A549 (cell line): ENCODE results near the gene APOBR. TPM values are rescaled to one million over a fixed set of nuclear protein-coding genes. Genes with fewer than 3 reads are reported as not detected.
"Not testable (repeated sequence)": the region's sequence is repeated elsewhere in the genome, so short reads cannot be mapped to it uniquely, and the experiment has no call there.

Experiments used
- ATAC-seq, 2 experiments: fragments of 200-7000 bp in 1 of 2; fragments of >200 bp in 1 of 2; cut with Nextera tagmentation in 1 of 2; cut with Tn5 transposase in 1 of 2; 3 replicates each; pipeline versions ENCODE4 v1.8.0 to v1.9.1; 2018 to 2020; ENCODE audit warnings: mild to moderate bottlenecking in 1 of 2, moderate library complexity in 1 of 2
- CTCF ChIA-PET: fragments of 300-600 bp; sonication (Branson Sonifier 250); formaldehyde crosslinking; extraction: SDS; loops from one replicate; lab custom pipeline; 2021; ENCODE audit warnings: antibody characterized with exemption, inconsistent platforms; lab: Yijun Ruan, JAX
- POLR2A ChIA-PET: fragments of 350-600 bp; formaldehyde crosslinking; extraction: SDS; loops from one replicate; lab custom pipeline; 2021; ENCODE audit warnings: antibody characterized with exemption, inconsistent platforms; lab: Yijun Ruan, JAX
- DNase-seq, 2 experiments: peaks; one replicate each; pipeline versions ENCODE4 v3.0.0 to v3.0.0-alpha.2; 2011 to 2016; ENCODE audit warnings: low read depth in 1 of 2, low spot score in 1 of 2
- FAIRE-seq: peaks from 2 replicates; lab custom pipeline; 2011; peaks lifted over from hg19 to GRCh38; lab: Jason Lieb, UNC
- H3K27ac ChIP-seq, 2 experiments: fragments of >200 bp; sonication (Bioruptor Twin); formaldehyde crosslinking; 3 replicates each; pipeline ENCODE4 v1.5.1; 2016 to 2017
- H3K4me1 ChIP-seq: fragments of >200 bp; sonication (Bioruptor Twin); formaldehyde crosslinking; 3 replicates; pipeline ENCODE4 v1.6.1; 2016
- H3K4me2 ChIP-seq: fragments of >200 bp; sonication (Bioruptor Twin); formaldehyde crosslinking; 3 replicates; pipeline ENCODE4 v1.6.1; 2016
- H3K4me3 ChIP-seq: fragments of >200 bp; sonication (Bioruptor Twin); formaldehyde crosslinking; 3 replicates; pipeline ENCODE4 v1.5.1; 2016
- H3K9me3 ChIP-seq: fragments of >200 bp; sonication (Bioruptor Twin); formaldehyde crosslinking; 3 replicates; pipeline ENCODE4 v1.6.1; 2016
- BHLHE40 ChIP-seq: IDR thresholded peaks from 2 replicates; pipeline ENCODE4 v1.6.1; 2012; ENCODE audit warnings: low read depth, low read length, inconsistent platforms
- CBX2 ChIP-seq: fragments of 200-600 bp; sonication (generic); IDR thresholded peaks from 2 replicates; pipeline ENCODE4 v1.6.1; 2016; ENCODE audit warnings: low read depth, mild to moderate bottlenecking, borderline replicate concordance
- EHF ChIP-seq: fragments of 250-450 bp; sonication (Bioruptor Pico); IDR thresholded peaks from 2 replicates; pipeline ENCODE4 v1.5.0; 2020; ENCODE audit warnings: mild to moderate bottlenecking
- FOSL2 ChIP-seq, 2 experiments: fragments of 450-650 bp in 1 of 2; fragments of >200 bp in 1 of 2; sonication (Bioruptor Twin) in 1 of 2; formaldehyde crosslinking; IDR thresholded peaks; 2 replicates each; pipeline versions ENCODE4 v1.5.0 to v1.6.1; 2016 to 2020; ENCODE audit warnings: mild to moderate bottlenecking in 1 of 2, moderate library complexity in 1 of 2
- FOXS1 ChIP-seq: fragments of 250-450 bp; sonication (Bioruptor Pico); IDR thresholded peaks from 2 replicates; pipeline ENCODE4 v1.5.0; 2020; ENCODE audit warnings: mild to moderate bottlenecking, moderate library complexity
- JUN ChIP-seq, 2 experiments: fragments of >200 bp; sonication (Bioruptor Twin); formaldehyde crosslinking; IDR thresholded peaks; 2 replicates in 1 of 2; 3 replicates in 1 of 2; pipeline ENCODE4 v1.6.1; 2016 to 2017
- MAZ ChIP-seq: fragments of 150-350 bp; IDR thresholded peaks from 2 replicates; pipeline ENCODE4 v1.6.1; 2014; ENCODE audit warnings: antibody characterized with exemption, low read depth, low read length, borderline replicate concordance
- NFE2L2 ChIP-seq: fragments of 150-350 bp; conservative IDR thresholded peaks from 2 replicates; pipeline ENCODE4 v1.6.1; 2014; ENCODE audit warnings: low read length
- NR3C1 ChIP-seq: fragments of >200 bp; sonication (Bioruptor Twin); formaldehyde crosslinking; IDR thresholded peaks from 3 replicates; pipeline ENCODE4 v1.6.1; 2017
- PHF8 ChIP-seq: fragments of 200-600 bp; sonication (generic); IDR thresholded peaks from 2 replicates; pipeline ENCODE4 v1.6.1; 2016; ENCODE audit warnings: low read depth, mild to moderate bottlenecking, antibody characterized with exemption, moderate library complexity, borderline replicate concordance
- POLR2A ChIP-seq: IDR thresholded peaks from 2 replicates; pipeline ENCODE4 v1.6.1; 2012; ENCODE audit warnings: mild to moderate bottlenecking, low read length
- POLR2AphosphoS2 ChIP-seq: conservative IDR thresholded peaks from 2 replicates; pipeline ENCODE4 v1.6.1; 2012; ENCODE audit warnings: low read length, improper control_type of control experiment, inconsistent platforms
- RAD21 ChIP-seq, 2 experiments: fragments of >200 bp in 1 of 2; sonication (Bioruptor Twin) in 1 of 2; formaldehyde crosslinking in 1 of 2; IDR thresholded peaks in 1 of 2; conservative IDR thresholded peaks in 1 of 2; 2 replicates in 1 of 2; 3 replicates in 1 of 2; pipeline ENCODE4 v1.6.1; 2012 to 2018; ENCODE audit warnings: inconsistent platforms in 1 of 2
- TFCP2L1 ChIP-seq: fragments of 250-450 bp; sonication (Bioruptor Pico); IDR thresholded peaks from 2 replicates; pipeline ENCODE4 v1.5.0; 2021; ENCODE audit warnings: mild to moderate bottlenecking
- ZFP36 ChIP-seq: fragments of 450-650 bp; IDR thresholded peaks from 2 replicates; pipeline ENCODE4 v1.6.1; 2014; ENCODE audit warnings: borderline replicate concordance; ENCODE audit not compliant: partially characterized antibody
- ZNF302 ChIP-seq: fragments of 250-450 bp; sonication (Bioruptor Pico); IDR thresholded peaks from 2 replicates; pipeline ENCODE4 v1.9.0; 2021; ENCODE audit warnings: inconsistent platforms, mild to moderate bottlenecking, moderate library complexity
- ZSCAN20 ChIP-seq: fragments of 250-450 bp; sonication (Bioruptor Pico); IDR thresholded peaks from 2 replicates; pipeline ENCODE4 v1.8.0; 2022; ENCODE audit warnings: mild to moderate bottlenecking, moderate library complexity
- WGBS: methylation state at CpG from one replicate; pipeline ENCODE4 v1.1.6; 2017; ENCODE audit errors: missing lambda C conversion rate; 5-methylcytosine and 5-hydroxymethylcytosine counted together
- polyA plus RNA-seq, 4 experiments: library from polyadenylated mRNA; depleted of rRNA in 3 of 4; stranded (reverse); fragments of >200 nt; fragmentation: RNase III in 1 of 4; extraction: RNeasy Plus Mini Kit Qiagen cat#74134 plus additional on column Dnase treatment in 1 of 4; gene quantifications; 2 replicates in 3 of 4; 3 replicates in 1 of 4; pipeline ENCODE4 v1.2.3, GENCODE V29; 2011 to 2017
- TF ChIP-seq, protein P1 (sequence below): IDR thresholded peaks from 2 replicates; pipeline ENCODE4 v1.6.1; 2012
- TF ChIP-seq, protein P2 (sequence below): IDR thresholded peaks from 2 replicates; pipeline ENCODE4 v1.6.1; 2012
- TF ChIP-seq, protein P3 (sequence below): fragments of 200-600 bp; sonication (generic); IDR thresholded peaks from 2 replicates; pipeline ENCODE4 v1.6.1; 2016; ENCODE audit warnings: antibody characterized with exemption, mild to moderate bottlenecking, moderate library complexity

The APOBR gene
- polyA plus RNA-seq, 2 of the 4 experiments (the other 2 are of a cell fraction): 0.01 to 0.08 TPM

DNA sequence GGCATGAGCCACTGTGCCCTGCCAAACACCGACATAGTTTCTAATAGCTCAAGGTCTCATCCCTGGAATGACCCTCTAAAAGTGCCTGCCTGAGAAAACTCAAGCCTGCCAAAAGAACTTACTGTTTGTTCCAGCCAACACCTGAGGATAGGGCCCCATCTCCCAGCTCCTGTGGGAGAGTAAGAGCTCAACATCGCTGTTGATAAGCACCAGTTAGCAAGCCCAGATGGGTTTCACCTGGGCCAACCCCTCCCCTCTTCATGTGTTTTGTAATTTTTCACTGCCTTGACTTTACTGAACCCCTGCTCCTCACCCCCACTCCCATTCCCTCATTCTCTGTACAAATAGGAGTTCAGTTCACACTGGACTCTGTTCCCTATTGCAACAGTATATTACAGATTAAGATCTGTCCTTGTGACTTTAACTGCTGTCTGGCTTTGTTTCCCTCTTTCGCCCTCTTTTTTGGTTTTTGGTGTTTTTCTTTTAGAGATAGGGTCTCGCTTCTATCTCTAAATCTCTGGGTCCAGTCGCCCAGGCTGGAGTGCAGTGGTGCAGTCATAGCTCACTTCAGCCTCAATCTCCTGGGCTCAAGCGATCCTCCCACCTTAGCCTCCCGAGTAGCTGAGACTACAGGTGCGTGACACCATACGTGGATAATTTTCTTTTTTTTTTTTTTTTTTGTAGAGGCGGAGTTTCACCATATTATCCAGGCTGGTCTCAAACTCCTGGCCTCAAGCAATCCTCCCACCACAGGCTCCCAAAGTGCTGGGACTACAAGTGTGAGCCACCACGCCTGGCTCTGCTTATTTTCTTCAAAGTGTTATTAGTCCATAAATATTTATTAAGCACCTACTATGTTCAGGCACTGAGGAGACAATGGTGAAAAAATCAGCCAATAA lies 32.0 kb downstream of the APOBR start:
- no peak overlapping the region for H3K4me2 ChIP-seq
- TF ChIP-seq, protein P1, sequence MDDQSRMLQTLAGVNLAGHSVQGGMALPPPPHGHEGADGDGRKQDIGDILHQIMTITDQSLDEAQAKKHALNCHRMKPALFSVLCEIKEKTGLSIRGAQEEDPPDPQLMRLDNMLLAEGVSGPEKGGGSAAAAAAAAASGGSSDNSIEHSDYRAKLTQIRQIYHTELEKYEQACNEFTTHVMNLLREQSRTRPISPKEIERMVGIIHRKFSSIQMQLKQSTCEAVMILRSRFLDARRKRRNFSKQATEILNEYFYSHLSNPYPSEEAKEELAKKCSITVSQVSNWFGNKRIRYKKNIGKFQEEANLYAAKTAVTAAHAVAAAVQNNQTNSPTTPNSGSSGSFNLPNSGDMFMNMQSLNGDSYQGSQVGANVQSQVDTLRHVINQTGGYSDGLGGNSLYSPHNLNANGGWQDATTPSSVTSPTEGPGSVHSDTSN: no peak
- no peak for TF ChIP-seq POLR2AphosphoS2
- no peak for TF ChIP-seq PHF8
- TF ChIP-seq FOSL2 (IDR thresholded peaks at IDR 0.05): no peak
- no peak for TF ChIP-seq FOSL2 (CRISPR knock-in tag; IDR thresholded peaks at IDR 0.05)
- TF ChIP-seq RAD21 (conservative IDR thresholded peaks at IDR 0.05 in 1 of 2, IDR thresholded peaks at IDR 0.05 in 1 of 2): no peak
- TF ChIP-seq POLR2A: no peak
- TF ChIP-seq, protein P2, sequence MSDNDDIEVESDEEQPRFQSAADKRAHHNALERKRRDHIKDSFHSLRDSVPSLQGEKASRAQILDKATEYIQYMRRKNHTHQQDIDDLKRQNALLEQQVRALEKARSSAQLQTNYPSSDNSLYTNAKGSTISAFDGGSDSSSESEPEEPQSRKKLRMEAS: no peak
- ATAC-seq (peak in 1 of 2 experiments; percentile 20; a peak in 2 of 6 replicates), DNase-seq (no peak), FAIRE-seq (no peak)
- ChIA-PET POLR2A (no interaction called here), CTCF (interaction anchor here (1.0 to 1.3 kb wide), 3 partner anchors 8 to 93 kb away, joined by 3 to 4 read pairs (median 3); no protein-coding TSS in a partner anchor)
- peaks cover 18% of the 10 kb centered on the region; the same call in 2 of the 3 replicates for H3K4me1 ChIP-seq
- H3K4me3 ChIP-seq: no peak overlapping the region
- H3K9me3 ChIP-seq: no peaks in the 10 kb centered on the region
- no peak overlapping the region; a peak in 1 of 6 replicates for H3K27ac ChIP-seq
- 86% methylated on average over 11 of the region's 11 CpGs for WGBS

DNA sequence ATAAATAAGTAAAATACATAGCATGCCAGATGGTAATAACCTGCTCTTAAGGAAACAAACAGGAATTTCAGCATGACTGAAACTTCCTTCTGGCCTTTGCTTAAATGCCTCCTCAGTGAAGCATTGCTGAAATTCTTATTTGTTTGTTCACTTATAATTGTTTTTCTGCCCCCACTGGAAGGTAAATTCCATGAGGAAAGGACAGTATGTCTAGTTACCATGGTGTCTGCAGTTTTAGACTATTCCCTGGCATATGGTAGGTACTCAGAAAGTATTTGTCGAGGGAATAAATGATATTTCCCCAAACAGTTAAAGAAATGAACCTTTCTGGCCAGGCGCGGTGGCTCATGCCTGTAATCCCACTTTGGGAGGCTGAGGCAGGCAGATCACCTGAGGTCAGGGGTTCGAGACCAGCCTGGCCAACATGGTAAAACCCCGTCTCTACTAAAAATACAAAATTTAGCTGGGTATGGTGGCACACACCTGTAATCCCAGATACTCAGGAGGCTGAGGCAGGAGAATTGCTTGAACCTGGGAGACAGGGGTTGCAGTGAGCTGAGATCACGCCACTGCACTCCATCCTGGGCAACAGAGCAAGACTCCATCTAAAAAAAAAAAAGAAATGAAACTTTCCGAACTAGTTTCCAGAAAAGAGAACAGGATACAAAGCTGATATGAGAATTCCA lies 32.8 kb downstream of the APOBR start:
- H3K4me1 ChIP-seq: peaks cover 18% of the 10 kb centered on the region; the same call in 2 of the 3 replicates
- WGBS: 89% methylated on average over 7 of the region's 7 CpGs
- H3K4me2 ChIP-seq, H3K27ac ChIP-seq, DNase-seq, POLR2A ChIA-PET, FAIRE-seq, ATAC-seq, H3K4me3 ChIP-seq, H3K9me3 ChIP-seq: not testable (repeated sequence)
- CTCF ChIA-PET: interaction anchor here (0.6 to 1.0 kb wide), 2 partner anchors 8 to 34 kb away, joined by 3 read pairs; no protein-coding TSS in a partner anchor

DNA sequence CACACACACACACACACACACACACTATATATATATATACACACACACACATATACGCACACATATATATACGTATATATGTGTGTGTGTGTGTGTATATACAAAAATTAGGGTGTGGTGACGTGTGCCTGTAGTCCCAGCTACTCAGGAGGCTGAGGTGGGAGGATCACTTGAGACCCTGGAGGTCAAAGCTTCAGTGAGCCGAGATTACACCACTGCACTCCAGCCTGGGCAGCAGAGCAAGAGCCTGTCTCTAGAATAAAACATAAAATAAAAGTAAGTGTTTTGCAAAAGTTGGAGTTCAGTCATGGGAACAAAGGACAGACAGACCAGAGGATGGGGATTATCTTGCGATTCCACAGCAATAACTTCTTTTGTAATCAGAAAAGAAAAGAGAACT lies 33.5 kb downstream of the APOBR start:
- no peak for TF ChIP-seq BHLHE40
- no peak for TF ChIP-seq ZFP36
- TF ChIP-seq JUN (IDR thresholded peaks at IDR 0.05): no peak
- no peak for TF ChIP-seq CBX2
- TF ChIP-seq TFCP2L1 (CRISPR knock-in tag): no peak
- TF ChIP-seq, protein P3, sequence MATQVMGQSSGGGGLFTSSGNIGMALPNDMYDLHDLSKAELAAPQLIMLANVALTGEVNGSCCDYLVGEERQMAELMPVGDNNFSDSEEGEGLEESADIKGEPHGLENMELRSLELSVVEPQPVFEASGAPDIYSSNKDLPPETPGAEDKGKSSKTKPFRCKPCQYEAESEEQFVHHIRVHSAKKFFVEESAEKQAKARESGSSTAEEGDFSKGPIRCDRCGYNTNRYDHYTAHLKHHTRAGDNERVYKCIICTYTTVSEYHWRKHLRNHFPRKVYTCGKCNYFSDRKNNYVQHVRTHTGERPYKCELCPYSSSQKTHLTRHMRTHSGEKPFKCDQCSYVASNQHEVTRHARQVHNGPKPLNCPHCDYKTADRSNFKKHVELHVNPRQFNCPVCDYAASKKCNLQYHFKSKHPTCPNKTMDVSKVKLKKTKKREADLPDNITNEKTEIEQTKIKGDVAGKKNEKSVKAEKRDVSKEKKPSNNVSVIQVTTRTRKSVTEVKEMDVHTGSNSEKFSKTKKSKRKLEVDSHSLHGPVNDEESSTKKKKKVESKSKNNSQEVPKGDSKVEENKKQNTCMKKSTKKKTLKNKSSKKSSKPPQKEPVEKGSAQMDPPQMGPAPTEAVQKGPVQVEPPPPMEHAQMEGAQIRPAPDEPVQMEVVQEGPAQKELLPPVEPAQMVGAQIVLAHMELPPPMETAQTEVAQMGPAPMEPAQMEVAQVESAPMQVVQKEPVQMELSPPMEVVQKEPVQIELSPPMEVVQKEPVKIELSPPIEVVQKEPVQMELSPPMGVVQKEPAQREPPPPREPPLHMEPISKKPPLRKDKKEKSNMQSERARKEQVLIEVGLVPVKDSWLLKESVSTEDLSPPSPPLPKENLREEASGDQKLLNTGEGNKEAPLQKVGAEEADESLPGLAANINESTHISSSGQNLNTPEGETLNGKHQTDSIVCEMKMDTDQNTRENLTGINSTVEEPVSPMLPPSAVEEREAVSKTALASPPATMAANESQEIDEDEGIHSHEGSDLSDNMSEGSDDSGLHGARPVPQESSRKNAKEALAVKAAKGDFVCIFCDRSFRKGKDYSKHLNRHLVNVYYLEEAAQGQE: no peak
- no peak for TF ChIP-seq EHF (CRISPR knock-in tag)
- TF ChIP-seq ZNF302: no peak
- TF ChIP-seq FOXS1 (CRISPR knock-in tag): no peak
- TF ChIP-seq ZSCAN20 (CRISPR knock-in tag): no peak
- no peak for TF ChIP-seq MAZ
- TF ChIP-seq PHF8: no peak
- no peak for TF ChIP-seq POLR2AphosphoS2
- no peak for TF ChIP-seq NFE2L2
- no peak for TF ChIP-seq NR3C1
- no peaks in the 10 kb centered on the region for H3K9me3 ChIP-seq
- peaks cover 22% of the 10 kb centered on the region; the same call in 2 of the 3 replicates for H3K4me1 ChIP-seq
- no peak overlapping the region for H3K4me2 ChIP-seq
- H3K27ac ChIP-seq: no peak overlapping the region; a peak in 1 of 6 replicates
- ATAC-seq: no peak
- 87% methylated on average over 5 of the region's 5 CpGs for WGBS
- POLR2A ChIA-PET: no interaction called here
- H3K4me3 ChIP-seq: no peak overlapping the region
- DNase-seq: no peak
- CTCF ChIA-PET: interaction anchor here (0.6 kb wide), 1 partner anchor 35 kb away, joined by 3 read pairs; no protein-coding TSS in a partner anchor
- FAIRE-seq: no peak
